Ovary (tissue), 3 donors: ENCODE results near the gene ASCL5.

Experiments used
- CTCF ChIP-seq, 3 donors: fragments of 450-650 bp in 2 of 3; fragments of 200-600 bp in 1 of 3; IDR thresholded peaks; one replicate each; pipeline versions ENCODE4 v1.5.1 to v1.8.0; 2016 to 2022; ENCODE audit warnings: antibody characterized with exemption in 3 of 3, mild to moderate bottlenecking in 1 of 3
- POLR2A ChIP-seq: fragments of 450-650 bp; IDR thresholded peaks from one replicate; pipeline ENCODE4 v1.6.1; 2017; ENCODE audit warnings: antibody characterized with exemption, mild to moderate bottlenecking, moderate library complexity
- donor health status: DM: no; HTN: no; CAD: no.

GRCh38 chr1:201127755-201128455 lies 921 bp upstream of the ASCL5 start:
- TF ChIP-seq CTCF (IDR thresholded peaks at IDR 0.05) (no peak), POLR2A (no peak)
